ENCODE results near the gene KLHL40. TPM values are rescaled to one million over a fixed set of nuclear protein-coding genes. Genes with fewer than 3 reads are reported as not detected.
A peak's percentile ranks its signal among the peaks of the same experiment; 100 is the strongest.

The KLHL40 gene
- total and polyA plus RNA-seq, 9 of the 15 experiments (the other 6 are each of a cell fraction or from before 2014, with no cell fraction given) = not detected

DNA sequence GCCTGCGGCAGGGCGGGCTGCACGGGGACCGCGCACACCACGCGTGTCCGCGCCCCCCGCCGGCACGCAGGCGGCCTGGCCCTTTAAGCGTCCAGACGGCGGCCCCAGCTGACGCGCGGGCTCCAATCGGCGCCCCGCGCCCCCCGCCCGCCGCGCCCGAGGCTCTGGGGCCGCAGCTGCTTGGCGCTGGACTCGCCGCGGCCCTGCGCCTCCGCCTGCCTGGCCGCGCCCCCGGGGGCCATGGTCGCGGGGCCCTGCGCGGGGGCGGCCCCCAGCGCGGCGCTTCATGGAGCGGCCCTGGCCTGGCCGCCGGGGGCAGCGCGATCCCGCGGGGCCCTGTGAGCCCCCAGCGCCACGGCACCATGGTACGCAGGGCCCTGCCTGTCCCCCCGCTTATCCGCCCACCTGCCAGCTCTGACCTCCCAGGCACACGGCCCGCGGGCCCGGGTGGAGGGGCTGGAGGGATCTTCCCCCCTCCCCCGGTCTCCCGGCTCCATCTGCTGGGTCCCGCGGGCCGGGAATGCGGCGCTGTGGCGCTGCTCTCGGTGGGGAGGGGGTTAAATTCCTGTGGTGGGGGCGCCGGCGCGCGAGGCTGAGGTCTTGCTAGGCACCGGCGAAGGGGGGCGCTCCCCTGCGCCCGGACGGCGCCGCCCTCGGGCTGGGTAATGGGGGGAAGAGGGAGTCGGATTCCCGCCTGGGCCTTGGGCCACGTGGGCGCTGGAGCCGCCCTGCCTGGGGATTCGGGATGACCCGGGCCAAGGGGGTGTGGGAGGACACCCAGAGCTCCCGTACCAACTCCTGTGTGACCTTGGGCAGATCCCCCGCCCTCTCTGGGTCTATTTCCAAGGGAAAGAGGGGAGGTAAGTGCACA is 30.8 kb upstream of the KLHL40 start (continued):
- TF ChIP-seq, protein P1, sequence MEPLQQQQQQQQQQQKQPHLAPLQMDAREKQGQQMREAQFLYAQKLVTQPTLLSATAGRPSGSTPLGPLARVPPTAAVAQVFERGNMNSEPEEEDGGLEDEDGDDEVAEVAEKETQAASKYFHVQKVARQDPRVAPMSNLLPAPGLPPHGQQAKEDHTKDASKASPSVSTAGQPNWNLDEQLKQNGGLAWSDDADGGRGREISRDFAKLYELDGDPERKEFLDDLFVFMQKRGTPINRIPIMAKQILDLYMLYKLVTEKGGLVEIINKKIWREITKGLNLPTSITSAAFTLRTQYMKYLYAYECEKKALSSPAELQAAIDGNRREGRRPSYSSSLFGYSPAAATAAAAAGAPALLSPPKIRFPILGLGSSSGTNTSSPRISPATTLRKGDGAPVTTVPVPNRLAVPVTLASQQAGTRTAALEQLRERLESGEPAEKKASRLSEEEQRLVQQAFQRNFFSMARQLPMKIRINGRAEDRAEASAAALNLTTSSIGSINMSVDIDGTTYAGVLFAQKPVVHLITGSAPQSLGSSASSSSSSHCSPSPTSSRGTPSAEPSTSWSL (CRISPR knock-in tag; IDR thresholded peaks at IDR 0.05; ENCODE audit: borderline replicate concordance) = no peak
- TF ChIP-seq PTTG1 (tag; IDR thresholded peaks at IDR 0.05; ENCODE audit: low read depth) = no peak
- TF ChIP-seq ETV1 (tag; conservative IDR thresholded peaks at IDR 0.05; ENCODE audit: low read depth) = no peak
- no peak for TF ChIP-seq ZNF239 (CRISPR knock-in tag; IDR thresholded peaks at IDR 0.05)
- TF ChIP-seq STAG1 (CRISPR knock-in tag; IDR thresholded peaks at IDR 0.05; ENCODE audit: borderline replicate concordance) = 0 out of 2 replicates have a peak, but pooled peaks have one; percentile 14
- TF ChIP-seq, protein P2, sequence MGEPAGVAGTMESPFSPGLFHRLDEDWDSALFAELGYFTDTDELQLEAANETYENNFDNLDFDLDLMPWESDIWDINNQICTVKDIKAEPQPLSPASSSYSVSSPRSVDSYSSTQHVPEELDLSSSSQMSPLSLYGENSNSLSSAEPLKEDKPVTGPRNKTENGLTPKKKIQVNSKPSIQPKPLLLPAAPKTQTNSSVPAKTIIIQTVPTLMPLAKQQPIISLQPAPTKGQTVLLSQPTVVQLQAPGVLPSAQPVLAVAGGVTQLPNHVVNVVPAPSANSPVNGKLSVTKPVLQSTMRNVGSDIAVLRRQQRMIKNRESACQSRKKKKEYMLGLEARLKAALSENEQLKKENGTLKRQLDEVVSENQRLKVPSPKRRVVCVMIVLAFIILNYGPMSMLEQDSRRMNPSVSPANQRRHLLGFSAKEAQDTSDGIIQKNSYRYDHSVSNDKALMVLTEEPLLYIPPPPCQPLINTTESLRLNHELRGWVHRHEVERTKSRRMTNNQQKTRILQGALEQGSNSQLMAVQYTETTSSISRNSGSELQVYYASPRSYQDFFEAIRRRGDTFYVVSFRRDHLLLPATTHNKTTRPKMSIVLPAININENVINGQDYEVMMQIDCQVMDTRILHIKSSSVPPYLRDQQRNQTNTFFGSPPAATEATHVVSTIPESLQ (CRISPR knock-in tag; IDR thresholded peaks at IDR 0.05) = no peak; the same call in 1 of the 2 replicates
- TF ChIP-seq, protein P3, sequence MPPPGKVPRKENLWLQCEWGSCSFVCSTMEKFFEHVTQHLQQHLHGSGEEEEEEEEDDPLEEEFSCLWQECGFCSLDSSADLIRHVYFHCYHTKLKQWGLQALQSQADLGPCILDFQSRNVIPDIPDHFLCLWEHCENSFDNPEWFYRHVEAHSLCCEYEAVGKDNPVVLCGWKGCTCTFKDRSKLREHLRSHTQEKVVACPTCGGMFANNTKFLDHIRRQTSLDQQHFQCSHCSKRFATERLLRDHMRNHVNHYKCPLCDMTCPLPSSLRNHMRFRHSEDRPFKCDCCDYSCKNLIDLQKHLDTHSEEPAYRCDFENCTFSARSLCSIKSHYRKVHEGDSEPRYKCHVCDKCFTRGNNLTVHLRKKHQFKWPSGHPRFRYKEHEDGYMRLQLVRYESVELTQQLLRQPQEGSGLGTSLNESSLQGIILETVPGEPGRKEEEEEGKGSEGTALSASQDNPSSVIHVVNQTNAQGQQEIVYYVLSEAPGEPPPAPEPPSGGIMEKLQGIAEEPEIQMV (tag; conservative IDR thresholded peaks at IDR 0.05; ENCODE audit: low read depth) = no peak
- no peak for TF ChIP-seq NFATC3 (IDR thresholded peaks at IDR 0.05)
- no peak for TF ChIP-seq SAP30 (IDR thresholded peaks at IDR 0.05; ENCODE audit: borderline replicate concordance, insufficient read depth, low read depth, low read length, poor library complexity, severe bottlenecking)
- no peak for TF ChIP-seq HDAC3 (IDR thresholded peaks at IDR 0.05; ENCODE audit: borderline replicate concordance, partially characterized antibody)
- no peak for TF ChIP-seq NCOA2 (IDR thresholded peaks at IDR 0.05; ENCODE audit: partially characterized antibody in 2 of 2)
- no peak for TF ChIP-seq ZNF143 (CRISPR knock-in tag; IDR thresholded peaks at IDR 0.05)
- no peak for TF ChIP-seq POLR2B (IDR thresholded peaks at IDR 0.05; ENCODE audit: low read depth, partially characterized antibody)
